ENCODE measurements around the gene RGS6. TPM values are rescaled to one million over a fixed set of nuclear protein-coding genes. Genes with fewer than 3 reads are reported as not detected.

The RGS6 gene
- total RNA-seq, 1 donor from 2014 or later = 0.34 TPM

DNA sequence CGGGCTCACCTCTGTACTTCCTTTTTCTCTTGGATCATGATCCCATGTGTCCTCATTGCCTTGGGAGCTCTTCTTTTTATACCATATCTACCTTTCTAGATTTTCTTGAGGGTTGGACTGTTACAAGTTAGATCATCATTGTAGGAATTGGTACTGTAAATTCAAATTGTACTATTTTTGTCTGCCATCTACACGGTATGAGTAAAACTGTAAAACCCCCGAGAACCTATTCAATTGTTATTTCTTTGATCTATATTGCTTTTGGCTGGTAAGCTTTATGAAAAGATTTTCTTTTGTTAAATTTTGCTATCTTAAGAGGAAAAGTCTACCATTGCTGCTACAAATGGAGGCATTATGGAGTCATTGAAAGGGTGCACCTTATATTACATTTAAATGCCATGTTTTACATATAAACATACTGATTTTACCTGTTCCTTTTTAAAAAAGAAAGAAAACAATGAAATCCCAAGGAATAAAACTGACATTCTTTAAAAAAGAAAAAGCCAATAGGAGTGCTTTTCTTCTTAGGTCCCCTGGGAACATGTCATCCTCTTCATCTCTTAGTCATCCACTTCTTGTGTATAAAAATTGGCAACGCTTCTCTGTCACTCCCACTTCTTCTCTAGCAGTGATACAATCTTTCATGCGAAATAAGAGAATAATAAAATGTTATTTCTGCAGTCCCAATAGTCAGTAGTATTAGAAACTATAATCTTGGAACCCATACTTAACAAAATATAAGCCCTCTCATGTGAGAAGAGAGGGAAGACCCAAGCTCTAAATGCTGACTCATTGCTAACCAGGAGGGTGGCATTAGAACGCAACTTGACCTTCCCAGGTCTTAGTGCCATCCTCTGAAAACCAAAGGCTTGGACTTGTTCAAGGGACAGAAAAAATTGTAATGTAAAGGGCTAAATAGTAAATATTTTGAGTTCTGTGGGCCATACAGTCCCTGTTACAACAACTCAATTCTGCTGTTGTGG is 20.4 kb downstream of the RGS6 start:
- Histone ChIP-seq H3K4me2 (ENCODE audit: low read length) (no peak overlapping the region), H3K27me3 (ENCODE audit: insufficient read depth, low read length) (no peaks in the 10 kb centered on the region), H3K4me3 (ENCODE audit: insufficient read depth, low read depth, low read length) (no peak overlapping the region), H3K79me2 (ENCODE audit: insufficient read depth, low read length) (no peaks in the 10 kb centered on the region), H3K9ac (ENCODE audit: low read length) (no peak overlapping the region), H3K4me1 (ENCODE audit: insufficient read depth, low read length) (no peaks in the 10 kb centered on the region), H3K9me3 (ENCODE audit: insufficient read depth, low read depth, low read length) (no peaks in the 10 kb centered on the region), H2AFZ (ENCODE audit: low read depth, low read length) (no peak overlapping the region), H3K36me3 (ENCODE audit: insufficient read depth, low read length) (no peaks in the 10 kb centered on the region), H4K20me1 (ENCODE audit: insufficient read depth, low read length) (no peaks in the 10 kb centered on the region), H3K27ac (ENCODE audit: low read depth, low read length) (no peak overlapping the region)
- no peak for FAIRE-seq
- Mint-ChIP-seq H3K9me3 (ENCODE audit: unreplicated experiment) (no peaks in the 10 kb centered on the region), H3K27ac (ENCODE audit: unreplicated experiment) (no peak overlapping the region), H3K4me1 (ENCODE audit: low read depth, unreplicated experiment) (no peaks in the 10 kb centered on the region), H3K4me3 (ENCODE audit: unreplicated experiment) (no peak overlapping the region), H3K27me3 (ENCODE audit: low read depth, unreplicated experiment) (peaks cover 8% of the 10 kb centered on the region), H3K36me3 (ENCODE audit: low read depth, unreplicated experiment) (no peaks in the 10 kb centered on the region)
- no peak for DNase-seq (ENCODE audit: low read depth)
- TF ChIP-seq, protein P1, sequence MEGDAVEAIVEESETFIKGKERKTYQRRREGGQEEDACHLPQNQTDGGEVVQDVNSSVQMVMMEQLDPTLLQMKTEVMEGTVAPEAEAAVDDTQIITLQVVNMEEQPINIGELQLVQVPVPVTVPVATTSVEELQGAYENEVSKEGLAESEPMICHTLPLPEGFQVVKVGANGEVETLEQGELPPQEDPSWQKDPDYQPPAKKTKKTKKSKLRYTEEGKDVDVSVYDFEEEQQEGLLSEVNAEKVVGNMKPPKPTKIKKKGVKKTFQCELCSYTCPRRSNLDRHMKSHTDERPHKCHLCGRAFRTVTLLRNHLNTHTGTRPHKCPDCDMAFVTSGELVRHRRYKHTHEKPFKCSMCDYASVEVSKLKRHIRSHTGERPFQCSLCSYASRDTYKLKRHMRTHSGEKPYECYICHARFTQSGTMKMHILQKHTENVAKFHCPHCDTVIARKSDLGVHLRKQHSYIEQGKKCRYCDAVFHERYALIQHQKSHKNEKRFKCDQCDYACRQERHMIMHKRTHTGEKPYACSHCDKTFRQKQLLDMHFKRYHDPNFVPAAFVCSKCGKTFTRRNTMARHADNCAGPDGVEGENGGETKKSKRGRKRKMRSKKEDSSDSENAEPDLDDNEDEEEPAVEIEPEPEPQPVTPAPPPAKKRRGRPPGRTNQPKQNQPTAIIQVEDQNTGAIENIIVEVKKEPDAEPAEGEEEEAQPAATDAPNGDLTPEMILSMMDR (IDR thresholded peaks at IDR 0.05; ENCODE audit: insufficient read depth, low read depth, low read length) = no peak
- TF ChIP-seq EZH2 (IDR thresholded peaks at IDR 0.05; ENCODE audit: insufficient read depth, low read length) = no peak

DNA sequence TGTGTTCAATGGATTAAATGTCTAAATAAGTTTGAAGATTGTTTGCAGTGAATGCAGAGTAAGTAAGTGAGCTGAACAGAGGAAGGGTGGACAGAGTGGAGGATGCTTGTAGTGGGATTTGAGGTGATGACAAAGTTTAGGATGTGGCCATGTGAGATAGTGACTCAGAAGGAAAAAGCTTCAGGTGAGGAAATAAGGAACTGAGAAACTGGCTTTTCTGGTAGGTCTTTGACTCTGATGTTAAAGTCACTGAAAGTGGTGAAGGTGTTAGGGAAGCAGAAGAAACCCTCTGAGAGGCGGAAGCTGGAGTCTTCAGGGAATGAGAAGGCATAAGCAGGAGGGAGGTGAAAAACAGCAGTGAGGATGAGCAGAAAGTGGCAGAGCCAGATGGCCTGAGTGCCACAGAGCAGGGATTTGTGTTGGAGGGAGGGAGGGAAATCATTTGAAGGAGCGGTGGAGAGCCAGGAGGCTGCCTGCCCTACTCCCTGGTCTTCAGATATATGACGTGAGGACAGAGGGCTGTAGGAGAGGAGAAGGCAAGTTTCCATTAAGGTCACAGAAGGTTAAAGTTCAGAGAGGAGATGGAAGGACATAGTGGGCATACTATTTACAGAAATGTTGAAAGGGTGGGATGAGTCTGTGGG is 24.8 kb downstream of the RGS6 start:
- Mint-ChIP-seq H3K4me1 (ENCODE audit: low read depth, unreplicated experiment) (no peaks in the 10 kb centered on the region), H3K4me3 (ENCODE audit: unreplicated experiment) (no peak overlapping the region), H3K9me3 (ENCODE audit: unreplicated experiment) (no peaks in the 10 kb centered on the region), H3K36me3 (ENCODE audit: low read depth, unreplicated experiment) (no peaks in the 10 kb centered on the region), H3K27me3 (ENCODE audit: low read depth, unreplicated experiment) (peaks cover 8% of the 10 kb centered on the region), H3K27ac (ENCODE audit: unreplicated experiment) (no peak overlapping the region)
- no peaks in the 10 kb centered on the region for H3K36me3 ChIP-seq (ENCODE audit: insufficient read depth, low read length)
- no peak overlapping the region for H3K4me2 ChIP-seq (ENCODE audit: low read length)
- H3K27me3 ChIP-seq (ENCODE audit: insufficient read depth, low read length) = peaks cover 2% of the 10 kb centered on the region
- H3K4me1 ChIP-seq (ENCODE audit: insufficient read depth, low read length) = no peaks in the 10 kb centered on the region
- no peaks in the 10 kb centered on the region for H4K20me1 ChIP-seq (ENCODE audit: insufficient read depth, low read length)
- no peaks in the 10 kb centered on the region for H3K9me3 ChIP-seq (ENCODE audit: insufficient read depth, low read depth, low read length)
- no peak for TF ChIP-seq EZH2 (IDR thresholded peaks at IDR 0.05; ENCODE audit: insufficient read depth, low read length)
- TF ChIP-seq, protein P1 (IDR thresholded peaks at IDR 0.05; ENCODE audit: insufficient read depth, low read depth, low read length) = no peak
- H3K9ac ChIP-seq (ENCODE audit: low read length) = no peak overlapping the region
- H3K79me2 ChIP-seq (ENCODE audit: insufficient read depth, low read length) = no peaks in the 10 kb centered on the region
- H2AFZ ChIP-seq (ENCODE audit: low read depth, low read length) = no peak overlapping the region
- DNase-seq (ENCODE audit: low read depth) = no peak
- no peak for FAIRE-seq
- H3K4me3 ChIP-seq (ENCODE audit: insufficient read depth, low read depth, low read length) = no peak overlapping the region
- no peak overlapping the region for H3K27ac ChIP-seq (ENCODE audit: low read depth, low read length)

Measured in astrocyte (in vitro differentiated cells and primary cell).